OCI-LY7 (cell line): Measurements from ENCODE around the gene EDAR. TPM values are rescaled to one million over a fixed set of nuclear protein-coding genes. Genes with fewer than 3 reads are reported as not detected.

Source experiments
- BruUV-seq: library from RNA; stranded (reverse); fragments of 400-500 nt; replicated peaks from 2 replicates; lab custom pipeline; 2021; lab: Mats Ljungman, UMichigan
- CTCF ChIA-PET: fragments of 300-600 bp; sonication (Branson Sonifier 250); formaldehyde crosslinking; loops from one replicate; lab custom pipeline; 2022; ENCODE audit warnings: antibody characterized with exemption; ENCODE audit not compliant: unreplicated experiment; lab: Charles Lee
- POLR2A ChIA-PET: fragments of 300-600 bp; sonication (Branson Sonifier 250); formaldehyde crosslinking; loops from one replicate; lab custom pipeline; 2022; ENCODE audit warnings: antibody characterized with exemption; lab: Charles Lee
- DNase-seq: peaks from one replicate; pipeline ENCODE4 v3.0.0-alpha.2; 2015; ENCODE audit warnings: low spot score
- H2AFZ ChIP-seq: fragments of 200-600 bp; sonication (generic), shearing (Covaris generic); 2 replicates; pipeline ENCODE4 v1.6.1; 2014; ENCODE audit warnings: mild to moderate bottlenecking, antibody characterized with exemption, low read length, moderate library complexity
- H3K27ac ChIP-seq: fragments of 200-600 bp; sonication (generic); 2 replicates; pipeline ENCODE4 v1.5.1; 2014; ENCODE audit warnings: mixed run types, low read depth, mild to moderate bottlenecking, moderate library complexity, low read length, inconsistent platforms; ENCODE audit not compliant: poor library complexity, severe bottlenecking
- H3K36me3 ChIP-seq: fragments of 200-600 bp; sonication (generic); 2 replicates; pipeline ENCODE4 v1.6.1; 2014; ENCODE audit warnings: mild to moderate bottlenecking, antibody characterized with exemption, low read length, moderate library complexity, mixed read lengths; ENCODE audit not compliant: insufficient read depth
- H3K4me1 ChIP-seq: fragments of 200-600 bp; sonication (generic); 2 replicates; pipeline ENCODE4 v1.5.1; 2014; ENCODE audit warnings: mild to moderate bottlenecking, low read length; ENCODE audit not compliant: insufficient read depth, poor library complexity, severe bottlenecking
- H3K4me2 ChIP-seq: fragments of 200-600 bp; sonication (generic); 2 replicates; pipeline ENCODE4 v1.6.1; 2014; ENCODE audit warnings: mild to moderate bottlenecking, low read length
- H3K4me3 ChIP-seq: fragments of 200-600 bp; sonication (generic); 2 replicates; pipeline ENCODE4 v1.5.1; 2014; ENCODE audit warnings: mild to moderate bottlenecking, low read depth, low read length; ENCODE audit not compliant: poor library complexity, severe bottlenecking
- H3K79me2 ChIP-seq: fragments of 200-600 bp; sonication (generic); 2 replicates; pipeline ENCODE4 v1.6.1; 2016; ENCODE audit warnings: low read depth, mild to moderate bottlenecking, low read length, moderate library complexity, mixed read lengths; ENCODE audit not compliant: insufficient read depth
- H3K9me2 ChIP-seq: fragments of 200-600 bp; sonication (generic); 2 replicates; pipeline ENCODE4 v1.6.1; 2016; ENCODE audit warnings: mild to moderate bottlenecking, low read length, mixed read lengths; ENCODE audit not compliant: insufficient read depth
- H3K9me3 ChIP-seq: fragments of 200-600 bp; sonication (generic); 2 replicates; pipeline ENCODE4 v1.6.1; 2014; ENCODE audit warnings: mild to moderate bottlenecking, mixed run types, low read length, mixed read lengths
- H4K20me1 ChIP-seq: fragments of 200-600 bp; sonication (generic); 2 replicates; pipeline ENCODE4 v1.6.1; 2014; ENCODE audit warnings: mild to moderate bottlenecking, antibody characterized with exemption, low read length, moderate library complexity, mixed read lengths; ENCODE audit not compliant: insufficient read depth
- CTCF ChIP-seq: fragments of 200-600 bp; sonication (generic); conservative IDR thresholded peaks from 2 replicates; pipeline ENCODE4 v1.5.1; 2014; ENCODE audit warnings: mild to moderate bottlenecking, antibody characterized with exemption, low read length, moderate library complexity, mixed read lengths
- EZH2phosphoT487 ChIP-seq: fragments of 200-600 bp; sonication (generic); IDR thresholded peaks from 2 replicates; pipeline ENCODE4 v1.6.1; 2018; ENCODE audit warnings: low read depth, borderline replicate concordance, mild to moderate bottlenecking, mixed run types, antibody characterized with exemption, low read length, moderate library complexity, mixed read lengths
- intact Hi-C: fragments of 100-400 bp; cut with micrococcal nuclease; formaldehyde crosslinking; loops from one replicate; pipeline ENCODE4 v1.10.0; 2022; ENCODE audit not compliant: unreplicated experiment
- total RNA-seq, 2 experiments: library from RNA; depleted of rRNA in 1 of 2; stranded (reverse); fragments of >200 nt in 1 of 2; shearing (Covaris generic) in 1 of 2; gene quantifications; 2 replicates each; pipeline ENCODE4 v1.2.3, GENCODE V29; 2014 to 2022

The EDAR gene
- total RNA-seq, 2 experiments from 2014 or later = not detected

- H3K4me1 ChIP-seq = no peaks in the 10 kb centered on the region
- no peaks in the 10 kb centered on the region for H4K20me1 ChIP-seq
- no peaks in the 10 kb centered on the region for H3K36me3 ChIP-seq
- no TSS peak for BruUV-seq
- TF ChIP-seq CTCF = no peak
- TF ChIP-seq EZH2phosphoT487 = no peak
- H3K4me3 ChIP-seq = no peak overlapping the region
- no peak overlapping the region for H3K27ac ChIP-seq
- H2AFZ ChIP-seq = no peak overlapping the region
- no peaks in the 10 kb centered on the region for H3K9me2 ChIP-seq
- DNase-seq = no peak
- intact Hi-C loops = no loop called here
- ChIA-PET CTCF (no interaction called here), POLR2A (interaction anchor here (0.9 kb wide), 1 partner anchor 10 kb away, joined by 3 read pairs; no protein-coding TSS in a partner anchor)
- H3K79me2 ChIP-seq = no peaks in the 10 kb centered on the region
- no peaks in the 10 kb centered on the region for H3K9me3 ChIP-seq
- no peak overlapping the region for H3K4me2 ChIP-seq
Observed at GRCh38 chr2:108911401-108911800, 77.6 kb downstream of the EDAR start.

- H3K9me3 ChIP-seq = no peaks in the 10 kb centered on the region
- BruUV-seq = no TSS peak
- no peaks in the 10 kb centered on the region for H4K20me1 ChIP-seq
- no peak overlapping the region for H2AFZ ChIP-seq
- no peaks in the 10 kb centered on the region for H3K79me2 ChIP-seq
- intact Hi-C loops = no loop called here
- H3K9me2 ChIP-seq = no peaks in the 10 kb centered on the region
- no peak overlapping the region for H3K27ac ChIP-seq
- H3K4me3 ChIP-seq = no peak overlapping the region
- ChIA-PET POLR2A (no interaction called here), CTCF (no interaction called here)
- no peaks in the 10 kb centered on the region for H3K4me1 ChIP-seq
- no peak for DNase-seq
- no peaks in the 10 kb centered on the region for H3K36me3 ChIP-seq
- TF ChIP-seq EZH2phosphoT487 = no peak
- H3K4me2 ChIP-seq = no peak overlapping the region
Observed at GRCh38 chr2:108910541-108911396, 78.3 kb downstream of the EDAR start.

- ChIA-PET CTCF (no interaction called here), POLR2A (no interaction called here)
- Histone ChIP-seq H3K27ac (no peak overlapping the region), H2AFZ (no peak overlapping the region), H3K9me2 (no peaks in the 10 kb centered on the region), H3K79me2 (no peaks in the 10 kb centered on the region), H3K4me3 (no peak overlapping the region), H3K4me2 (no peak overlapping the region), H4K20me1 (no peaks in the 10 kb centered on the region), H3K36me3 (no peaks in the 10 kb centered on the region), H3K9me3 (no peaks in the 10 kb centered on the region), H3K4me1 (no peaks in the 10 kb centered on the region)
- no TSS peak for BruUV-seq
- intact Hi-C loops = no loop called here
- DNase-seq = no peak
- TF ChIP-seq CTCF = no peak
Observed at GRCh38 chr2:108910011-108910431, 79.0 kb downstream of the EDAR start.
